Esophagus squamous epithelium (tissue), 5 donors: ENCODE data around the gene RARG. TPM values are rescaled to one million over a fixed set of nuclear protein-coding genes. Genes with fewer than 3 reads are reported as not detected.

Source experiments
- DNase-seq: peaks from one replicate; lab custom pipeline; 2025; lab: John Stamatoyannopoulos, UW
- H3K27ac ChIP-seq, 4 donors: fragments of 200-600 bp; sonication (generic); one replicate each; pipeline ENCODE4 v1.5.1; 2016 to 2019; ENCODE audit warnings: mild to moderate bottlenecking in 1 of 4
- H3K27me3 ChIP-seq, 4 donors: fragments of 200-600 bp; sonication (generic); 1 replicate in 3 of 4; 2 replicates in 1 of 4; pipeline versions ENCODE4 v1.5.1 to v1.6.0; 2017 to 2021; ENCODE audit warnings: antibody characterized with exemption in 1 of 4
- H3K36me3 ChIP-seq, 3 donors: fragments of 200-600 bp; sonication (generic); one replicate each; pipeline ENCODE4 v1.5.1; 2016 to 2019
- H3K4me1 ChIP-seq, 3 donors: fragments of 200-600 bp; sonication (generic); one replicate each; pipeline ENCODE4 v1.5.1; 2017 to 2019
- H3K4me3 ChIP-seq, 4 donors: fragments of 200-600 bp; sonication (generic); 1 replicate in 3 of 4; 2 replicates in 1 of 4; pipeline ENCODE4 v1.5.1; 2016 to 2019; ENCODE audit warnings: mild to moderate bottlenecking in 2 of 4, moderate library complexity in 1 of 4
- H3K9me3 ChIP-seq, 3 donors: fragments of 200-600 bp; sonication (generic); one replicate each; pipeline ENCODE4 v1.5.1; 2016 to 2019
- POLR2A ChIP-seq, 4 donors: fragments of 450-650 bp; IDR thresholded peaks; one replicate each; pipeline ENCODE4 v1.6.1; 2017; ENCODE audit warnings: antibody characterized with exemption in 4 of 4, mild to moderate bottlenecking in 4 of 4, moderate library complexity in 3 of 4
- WGBS, 2 donors: methylation state at CpG; one replicate each; pipeline ENCODE4 v1.1.5; 2018; 5-methylcytosine and 5-hydroxymethylcytosine counted together
- intact Hi-C: fragments of 100-400 bp; cut with DNase I; formaldehyde crosslinking; loops from one replicate; pipeline ENCODE4 v1.15.0; 2022
- total RNA-seq, 4 donors: library from RNA; depleted of rRNA; stranded (reverse); fragments of >200 nt; gene quantifications; one replicate each; pipeline ENCODE4 v1.1.0, GENCODE V29; 2016
- TF ChIP-seq, protein P1 (sequence below), 6 experiments: fragments of 450-650 bp in 4 of 6; fragments of 200-600 bp in 2 of 6; sonication (generic) in 2 of 6; IDR thresholded peaks; one replicate each; pipeline ENCODE4 v1.5.1; 2016 to 2019; ENCODE audit warnings: antibody characterized with exemption in 6 of 6, mild to moderate bottlenecking in 4 of 6, moderate library complexity in 4 of 6
- donor health status: DM: yes; HTN: yes; CAD: no.

The RARG gene
- total RNA-seq, 4 donors from 2014 or later, result 98.0 to 171 (median 125) TPM

GRCh38 chr12:53276511-53276910, 44.5 kb upstream of the RARG start:
- no peaks in the 10 kb centered on the region for H3K27me3 ChIP-seq
- no peak for TF ChIP-seq POLR2A (IDR thresholded peaks at IDR 0.05)
- TF ChIP-seq, protein P1, sequence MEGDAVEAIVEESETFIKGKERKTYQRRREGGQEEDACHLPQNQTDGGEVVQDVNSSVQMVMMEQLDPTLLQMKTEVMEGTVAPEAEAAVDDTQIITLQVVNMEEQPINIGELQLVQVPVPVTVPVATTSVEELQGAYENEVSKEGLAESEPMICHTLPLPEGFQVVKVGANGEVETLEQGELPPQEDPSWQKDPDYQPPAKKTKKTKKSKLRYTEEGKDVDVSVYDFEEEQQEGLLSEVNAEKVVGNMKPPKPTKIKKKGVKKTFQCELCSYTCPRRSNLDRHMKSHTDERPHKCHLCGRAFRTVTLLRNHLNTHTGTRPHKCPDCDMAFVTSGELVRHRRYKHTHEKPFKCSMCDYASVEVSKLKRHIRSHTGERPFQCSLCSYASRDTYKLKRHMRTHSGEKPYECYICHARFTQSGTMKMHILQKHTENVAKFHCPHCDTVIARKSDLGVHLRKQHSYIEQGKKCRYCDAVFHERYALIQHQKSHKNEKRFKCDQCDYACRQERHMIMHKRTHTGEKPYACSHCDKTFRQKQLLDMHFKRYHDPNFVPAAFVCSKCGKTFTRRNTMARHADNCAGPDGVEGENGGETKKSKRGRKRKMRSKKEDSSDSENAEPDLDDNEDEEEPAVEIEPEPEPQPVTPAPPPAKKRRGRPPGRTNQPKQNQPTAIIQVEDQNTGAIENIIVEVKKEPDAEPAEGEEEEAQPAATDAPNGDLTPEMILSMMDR (IDR thresholded peaks at IDR 0.05), result no peak
- intact Hi-C loops, result no loop called here
- no peak overlapping the region for H3K4me3 ChIP-seq
- H3K9me3 ChIP-seq, result no peaks in the 10 kb centered on the region
- WGBS, 2 donors, result 87 to 98% methylated on average over 3 to 7 of the region's 11 CpGs
- peak overlapping the region in 2 of 4 donors; percentile 20 to 92 for H3K27ac ChIP-seq
- DNase-seq, result no peak
- H3K36me3 ChIP-seq, result peaks cover 0 to 5% (median 3%) of the 10 kb centered on the region in 3 donors
- peaks cover 23 to 69% (median 25%) of the 10 kb centered on the region in 3 donors for H3K4me1 ChIP-seq

DNA sequence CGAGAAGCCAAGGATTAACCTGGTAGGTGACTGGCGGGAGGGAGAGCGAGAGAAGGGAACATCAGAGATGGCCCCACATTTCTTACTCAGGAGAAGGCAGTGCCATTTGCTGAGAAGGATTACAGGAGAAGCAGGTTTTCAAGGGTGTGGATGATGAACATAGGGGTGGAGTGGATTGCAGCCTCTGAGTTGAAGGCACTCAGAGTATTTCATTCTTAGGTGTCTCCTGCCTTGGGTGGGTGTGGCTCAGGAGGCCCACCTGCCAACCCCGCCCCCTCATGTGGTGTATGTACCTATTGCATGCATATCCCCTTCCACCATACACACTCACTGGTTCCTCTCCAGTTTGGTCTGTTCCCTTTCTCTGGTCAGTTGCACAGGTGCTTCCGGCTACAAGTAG, 42.4 kb upstream of the RARG start:
- H3K9me3 ChIP-seq, result no peaks in the 10 kb centered on the region
- peaks cover 20 to 67% (median 23%) of the 10 kb centered on the region in 3 donors for H3K4me1 ChIP-seq
- no peak for DNase-seq
- TF ChIP-seq, protein P1 (IDR thresholded peaks at IDR 0.05), result peak in 1 of 6 experiments; percentile 12
- TF ChIP-seq POLR2A (IDR thresholded peaks at IDR 0.05), result no peak
- H3K27ac ChIP-seq, result peak overlapping the region; percentile 57 to 81 (median 70)
- peaks cover 0 to 2% (median 0%) of the 10 kb centered on the region in 3 donors for H3K36me3 ChIP-seq
- no peak overlapping the region for H3K4me3 ChIP-seq
- 81 to 87% methylated on average over 5 of the region's 5 CpGs for WGBS, 2 donors
- no peaks in the 10 kb centered on the region for H3K27me3 ChIP-seq
- intact Hi-C loops, result no loop called here

GRCh38 chr12:53268630-53269562, 36.9 kb upstream of the RARG start:
- Histone ChIP-seq H3K4me3 (peak overlapping the region; percentile 51 to 83 (median 60)), H3K27ac (peak overlapping the region; percentile 44 to 85 (median 72)), H3K4me1 (peaks cover 10 to 47% (median 11%) of the 10 kb centered on the region in 3 donors), H3K36me3 (no peaks in the 10 kb centered on the region), H3K27me3 (no peaks in the 10 kb centered on the region), H3K9me3 (no peaks in the 10 kb centered on the region)
- 25 to 29% methylated on average over 9 to 10 of the region's 20 CpGs for WGBS, 2 donors
- TF ChIP-seq, protein P1 (IDR thresholded peaks at IDR 0.05), result no peak
- TF ChIP-seq POLR2A (IDR thresholded peaks at IDR 0.05), result no peak
- DNase-seq, result no peak
- intact Hi-C loops, result no loop called here

GRCh38 chr12:53267999-53268629, 36.1 kb upstream of the RARG start, which contains the start of gene ESPL1:
ESPL1 (plus strand) TSS chr12:53268299; CDS start chr12:53268767, 468 bp downstream.
- H3K4me3 ChIP-seq, result peak within 1 kb of the TSS; percentile 51 to 83 (median 60)
- H3K36me3 ChIP-seq, result no peaks in the 10 kb centered on the region
- TF ChIP-seq, protein P1 (IDR thresholded peaks at IDR 0.05), result peak in 4 of 6 experiments; percentile 31 to 48 (median 36)
- no peak for TF ChIP-seq POLR2A (IDR thresholded peaks at IDR 0.05)
- 0 to 1% methylated on average over 40 to 52 of the region's 58 CpGs for WGBS, 2 donors
- no peaks in the 10 kb centered on the region for H3K27me3 ChIP-seq
- H3K27ac ChIP-seq, result peak within 1 kb of the TSS; percentile 44 to 85 (median 72)
- H3K9me3 ChIP-seq, result no peaks in the 10 kb centered on the region
- intact Hi-C loops, result no loop called here
- DNase-seq, result no peak
- peaks cover 10 to 39% (median 11%) of the 10 kb centered on the region in 3 donors for H3K4me1 ChIP-seq
